ENCODE data around the gene CD27.
A peak's percentile ranks its signal among the peaks of the same experiment; 100 is the strongest.
"Not testable (repeated sequence)": the region's sequence is repeated elsewhere in the genome, so short reads cannot be mapped to it uniquely, and the experiment has no call there.

CD27 gene

DNA sequence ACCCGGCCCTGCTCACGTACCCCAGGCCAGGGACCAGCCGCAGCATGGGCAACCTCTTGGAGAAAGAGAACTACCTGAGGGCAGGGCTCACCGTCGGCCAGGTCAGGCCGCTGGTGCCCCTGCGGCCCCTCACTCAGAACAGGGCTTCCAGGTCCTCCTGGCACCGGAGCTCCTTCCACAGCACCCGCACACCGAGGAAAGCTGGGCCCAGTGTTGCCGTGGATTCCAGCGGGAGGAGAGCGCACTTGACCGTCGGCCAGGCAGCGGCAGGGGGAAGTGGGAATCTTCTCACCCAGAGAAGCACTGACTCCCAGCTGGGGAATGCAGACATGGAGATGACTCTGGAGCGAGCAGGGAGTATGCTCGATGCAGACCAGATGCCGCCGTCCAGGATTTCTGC is 33.7 kb downstream of the CD27 start:
- Histone ChIP-seq H3K36me3 (ENCODE audit: control insufficient read depth, insufficient read depth, low read length) (no peaks in the 10 kb centered on the region), H3K9me3 (ENCODE audit: control insufficient read depth, low read length) (no peaks in the 10 kb centered on the region), H3K4me3 (ENCODE audit: insufficient read depth, low read depth, low read length, poor library complexity, severe bottlenecking) (no peak overlapping the region), H3K27ac (ENCODE audit: insufficient read depth, low read length, poor library complexity, severe bottlenecking) (no peak overlapping the region), H3K4me1 (ENCODE audit: control insufficient read depth, insufficient read depth, low read length, poor library complexity, severe bottlenecking) (no peaks in the 10 kb centered on the region), H3K27me3 (replicated peaks; ENCODE audit: control insufficient read depth, insufficient read depth, low read length, poor library complexity, severe bottlenecking) (no peaks in the 10 kb centered on the region)
- no peak for DNase-seq

GRCh38 chr12:6488240-6488639 is 43.5 kb downstream of the CD27 start:
- Histone ChIP-seq H3K4me3 (ENCODE audit: insufficient read depth, low read depth, low read length, poor library complexity, severe bottlenecking) (no peak overlapping the region), H3K36me3 (ENCODE audit: control insufficient read depth, insufficient read depth, low read length) (peaks cover 9% of the 10 kb centered on the region), H3K4me1 (ENCODE audit: control insufficient read depth, insufficient read depth, low read length, poor library complexity, severe bottlenecking) (no peaks in the 10 kb centered on the region), H3K27me3 (replicated peaks; ENCODE audit: control insufficient read depth, insufficient read depth, low read length, poor library complexity, severe bottlenecking) (no peaks in the 10 kb centered on the region), H3K27ac (ENCODE audit: insufficient read depth, low read length, poor library complexity, severe bottlenecking) (no peak overlapping the region), H3K9me3 (ENCODE audit: control insufficient read depth, low read length) (no peaks in the 10 kb centered on the region)
- no peak for DNase-seq

DNA sequence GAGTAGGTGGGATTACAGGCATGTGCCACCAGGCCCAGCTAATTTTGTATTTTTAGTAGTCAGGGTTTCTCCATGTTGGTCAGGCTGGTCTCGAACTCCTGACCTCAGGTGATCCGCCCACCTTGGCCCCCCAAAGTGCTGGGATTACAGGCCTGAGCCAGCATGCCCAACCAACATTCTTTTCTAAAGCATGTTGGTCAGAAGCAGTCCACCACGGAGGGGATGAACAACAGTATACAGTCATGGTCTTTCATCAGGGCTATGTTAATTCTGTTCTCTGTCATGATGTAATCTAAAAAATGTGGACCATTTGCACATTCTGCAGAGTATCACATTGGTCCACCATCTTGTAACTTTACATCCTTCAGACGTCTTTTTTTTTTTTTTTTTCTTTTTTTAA is 44.7 kb downstream of the CD27 start:
- H3K4me3 ChIP-seq (ENCODE audit: insufficient read depth, low read depth, low read length, poor library complexity, severe bottlenecking), result no peak overlapping the region
- peaks cover 1% of the 10 kb centered on the region for H3K4me1 ChIP-seq (ENCODE audit: control insufficient read depth, insufficient read depth, low read length, poor library complexity, severe bottlenecking)
- H3K9me3 ChIP-seq (ENCODE audit: control insufficient read depth, low read length), result no peaks in the 10 kb centered on the region
- no peak for DNase-seq
- no peak overlapping the region for H3K27ac ChIP-seq (ENCODE audit: insufficient read depth, low read length, poor library complexity, severe bottlenecking)
- peaks cover 9% of the 10 kb centered on the region for H3K36me3 ChIP-seq (ENCODE audit: control insufficient read depth, insufficient read depth, low read length)
- H3K27me3 ChIP-seq (replicated peaks; ENCODE audit: control insufficient read depth, insufficient read depth, low read length, poor library complexity, severe bottlenecking), result no peaks in the 10 kb centered on the region

GRCh38 chr12:6490673-6491072 is 45.9 kb downstream of the CD27 start:
- not testable (repeated sequence) for H3K27ac ChIP-seq (ENCODE audit: insufficient read depth, low read length, poor library complexity, severe bottlenecking); H3K4me3 ChIP-seq (ENCODE audit: insufficient read depth, low read depth, low read length, poor library complexity, severe bottlenecking); H3K27me3 ChIP-seq (replicated peaks; ENCODE audit: control insufficient read depth, insufficient read depth, low read length, poor library complexity, severe bottlenecking); DNase-seq; H3K36me3 ChIP-seq (ENCODE audit: control insufficient read depth, insufficient read depth, low read length); H3K9me3 ChIP-seq (ENCODE audit: control insufficient read depth, low read length)
- H3K4me1 ChIP-seq (ENCODE audit: control insufficient read depth, insufficient read depth, low read length, poor library complexity, severe bottlenecking), result peaks cover 10% of the 10 kb centered on the region

DNA sequence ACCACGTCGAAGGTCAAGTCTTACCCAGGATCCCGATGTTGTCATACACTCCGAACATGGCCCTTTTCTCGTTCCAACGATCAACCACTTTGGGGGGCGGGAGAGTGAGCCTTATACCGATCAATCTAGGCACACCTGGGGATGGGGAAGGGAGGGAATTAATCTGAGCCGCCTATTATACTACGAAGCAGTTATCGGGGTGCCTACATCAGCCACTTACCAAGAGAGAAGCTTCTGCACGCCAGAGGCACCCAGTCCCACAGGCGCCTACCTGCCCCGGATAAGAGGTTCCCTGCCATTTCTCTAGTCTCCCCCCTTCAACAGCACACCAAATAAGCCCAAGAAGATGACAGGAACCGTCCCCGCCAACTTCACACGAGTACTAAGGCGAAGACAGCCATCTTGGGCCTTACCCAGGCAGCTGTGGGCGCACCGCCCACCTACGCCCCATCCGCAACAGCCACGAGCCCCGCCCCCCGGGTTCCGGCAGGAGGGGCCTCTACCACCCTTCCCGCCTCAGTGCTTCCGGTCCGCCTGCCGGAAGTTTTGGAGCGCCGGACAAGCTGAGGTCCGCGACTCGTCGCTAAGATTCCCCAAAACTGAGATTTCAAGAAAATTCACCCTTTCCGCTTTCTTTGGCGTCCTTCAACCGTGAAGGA is 48.2 kb downstream of the CD27 start, which contains the start of gene MRPL51:
Gene MRPL51, minus strand, starts transcription at position 425 of the 659 bp plus-strand sequence. Its CDS starts 126 bp downstream, at position 299.
- Histone ChIP-seq H3K27ac (ENCODE audit: insufficient read depth, low read length, poor library complexity, severe bottlenecking) (peak within 1 kb of the TSS; percentile 85), H3K4me3 (ENCODE audit: insufficient read depth, low read depth, low read length, poor library complexity, severe bottlenecking) (peak within 1 kb of the TSS; percentile 78), H3K4me1 (ENCODE audit: control insufficient read depth, insufficient read depth, low read length, poor library complexity, severe bottlenecking) (peaks cover 10% of the 10 kb centered on the region), H3K27me3 (replicated peaks; ENCODE audit: control insufficient read depth, insufficient read depth, low read length, poor library complexity, severe bottlenecking) (no peaks in the 10 kb centered on the region), H3K9me3 (ENCODE audit: control insufficient read depth, low read length) (no peaks in the 10 kb centered on the region), H3K36me3 (ENCODE audit: control insufficient read depth, insufficient read depth, low read length) (peaks cover 9% of the 10 kb centered on the region)
- DNase-seq, result peak; percentile 85 to 94 (median 91)

- Histone ChIP-seq H3K9me3 (ENCODE audit: control insufficient read depth, low read length) (no peaks in the 10 kb centered on the region), H3K4me1 (ENCODE audit: control insufficient read depth, insufficient read depth, low read length, poor library complexity, severe bottlenecking) (peaks cover 10% of the 10 kb centered on the region), H3K27me3 (replicated peaks; ENCODE audit: control insufficient read depth, insufficient read depth, low read length, poor library complexity, severe bottlenecking) (no peaks in the 10 kb centered on the region), H3K36me3 (ENCODE audit: control insufficient read depth, insufficient read depth, low read length) (peaks cover 9% of the 10 kb centered on the region), H3K27ac (ENCODE audit: insufficient read depth, low read length, poor library complexity, severe bottlenecking) (peak within 1 kb of the TSS; percentile 85), H3K4me3 (ENCODE audit: insufficient read depth, low read depth, low read length, poor library complexity, severe bottlenecking) (peak within 1 kb of the TSS; percentile 78)
- DNase-seq, result peak; percentile 90 to 95 (median 94)
Measured at GRCh38 chr12:6493497-6494257, 48.9 kb downstream of the CD27 start, which contains the start of gene NCAPD2. NCAPD2 (plus strand) TSS chr12:6494102; CDS start chr12:6495099, 997 bp downstream.

DNA sequence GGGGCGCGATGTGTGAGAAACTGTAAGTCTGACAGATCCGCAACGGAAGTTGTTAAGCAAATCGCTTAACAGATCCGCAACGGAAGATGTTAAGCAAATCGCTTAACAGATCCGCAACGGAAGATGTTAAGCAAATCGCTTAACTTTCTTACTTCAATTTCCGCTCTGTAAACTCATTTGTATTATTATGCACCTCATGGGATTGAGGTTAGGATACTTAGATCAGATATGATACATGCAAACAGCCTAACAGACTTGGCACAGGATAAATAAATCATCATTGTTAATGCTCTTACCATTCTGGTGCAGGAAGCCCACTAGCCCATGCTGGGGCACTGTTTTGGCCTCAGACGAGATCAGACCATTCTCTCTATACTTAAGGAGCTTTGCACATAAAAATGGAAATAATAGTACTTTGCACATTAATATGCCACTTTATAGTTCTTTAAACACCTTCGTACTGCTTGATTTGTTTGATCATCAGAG is 49.5 kb downstream of the CD27 start:
- Histone ChIP-seq H3K4me1 (ENCODE audit: control insufficient read depth, insufficient read depth, low read length, poor library complexity, severe bottlenecking) (peaks cover 10% of the 10 kb centered on the region), H3K9me3 (ENCODE audit: control insufficient read depth, low read length) (no peaks in the 10 kb centered on the region), H3K36me3 (ENCODE audit: control insufficient read depth, insufficient read depth, low read length) (peaks cover 9% of the 10 kb centered on the region), H3K4me3 (ENCODE audit: insufficient read depth, low read depth, low read length, poor library complexity, severe bottlenecking) (peak overlapping the region; percentile 78), H3K27ac (ENCODE audit: insufficient read depth, low read length, poor library complexity, severe bottlenecking) (peak overlapping the region; percentile 54), H3K27me3 (replicated peaks; ENCODE audit: control insufficient read depth, insufficient read depth, low read length, poor library complexity, severe bottlenecking) (no peaks in the 10 kb centered on the region)
- no peak for DNase-seq

DNA sequence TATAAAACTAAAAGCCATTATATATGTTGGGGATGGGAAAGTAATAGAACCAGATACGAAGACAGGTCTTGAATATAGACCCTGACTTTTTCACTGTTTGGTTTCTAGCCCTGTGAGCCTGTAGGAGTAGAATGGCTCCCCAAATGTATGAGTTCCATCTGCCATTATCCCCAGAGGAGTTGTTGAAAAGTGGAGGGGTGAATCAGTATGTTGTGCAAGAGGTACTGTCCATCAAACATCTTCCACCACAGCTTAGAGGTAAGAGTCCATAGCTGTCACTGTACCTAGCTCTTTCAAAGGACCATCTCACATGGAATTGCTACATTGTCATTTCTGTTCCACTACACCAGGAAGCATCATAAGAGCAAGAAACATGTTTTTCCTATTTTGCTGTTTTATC is 50.2 kb downstream of the CD27 start:
- Histone ChIP-seq H3K27ac (ENCODE audit: insufficient read depth, low read length, poor library complexity, severe bottlenecking) (peak overlapping the region; percentile 54), H3K27me3 (replicated peaks; ENCODE audit: control insufficient read depth, insufficient read depth, low read length, poor library complexity, severe bottlenecking) (no peaks in the 10 kb centered on the region), H3K4me3 (ENCODE audit: insufficient read depth, low read depth, low read length, poor library complexity, severe bottlenecking) (no peak overlapping the region), H3K9me3 (ENCODE audit: control insufficient read depth, low read length) (no peaks in the 10 kb centered on the region), H3K36me3 (ENCODE audit: control insufficient read depth, insufficient read depth, low read length) (peaks cover 9% of the 10 kb centered on the region), H3K4me1 (ENCODE audit: control insufficient read depth, insufficient read depth, low read length, poor library complexity, severe bottlenecking) (peaks cover 10% of the 10 kb centered on the region)
- no peak for DNase-seq

GRCh38 chr12:6497291-6497690 is 52.5 kb downstream of the CD27 start:
- H3K27me3 ChIP-seq (replicated peaks; ENCODE audit: control insufficient read depth, insufficient read depth, low read length, poor library complexity, severe bottlenecking); H3K9me3 ChIP-seq (ENCODE audit: control insufficient read depth, low read length); DNase-seq; H3K4me3 ChIP-seq (ENCODE audit: insufficient read depth, low read depth, low read length, poor library complexity, severe bottlenecking); H3K36me3 ChIP-seq (ENCODE audit: control insufficient read depth, insufficient read depth, low read length); H3K27ac ChIP-seq (ENCODE audit: insufficient read depth, low read length, poor library complexity, severe bottlenecking): not testable (repeated sequence)
- peaks cover 10% of the 10 kb centered on the region for H3K4me1 ChIP-seq (ENCODE audit: control insufficient read depth, insufficient read depth, low read length, poor library complexity, severe bottlenecking)

DNA sequence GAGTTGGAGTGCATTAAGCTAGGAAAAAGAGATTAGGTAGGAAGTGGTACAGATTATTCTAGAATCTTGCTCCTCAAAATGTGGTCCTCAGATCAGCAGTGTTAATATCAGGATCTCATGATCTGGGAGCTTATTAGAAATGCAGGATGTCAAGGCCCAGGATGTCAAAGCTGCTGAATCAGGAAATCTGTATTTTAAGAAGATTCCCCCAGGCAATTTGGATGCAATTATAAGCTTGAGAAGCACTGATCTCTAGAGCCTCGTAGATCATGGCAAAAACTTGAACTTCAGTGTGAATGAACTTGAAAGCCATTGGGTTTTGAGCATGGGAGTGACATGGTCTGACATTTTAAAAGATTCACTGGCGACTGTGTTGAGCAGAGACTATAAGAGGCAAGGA is 55.7 kb downstream of the CD27 start:
- Histone ChIP-seq H3K4me3 (ENCODE audit: insufficient read depth, low read depth, low read length, poor library complexity, severe bottlenecking) (no peak overlapping the region), H3K36me3 (ENCODE audit: control insufficient read depth, insufficient read depth, low read length) (no peaks in the 10 kb centered on the region), H3K27ac (ENCODE audit: insufficient read depth, low read length, poor library complexity, severe bottlenecking) (no peak overlapping the region), H3K4me1 (ENCODE audit: control insufficient read depth, insufficient read depth, low read length, poor library complexity, severe bottlenecking) (no peaks in the 10 kb centered on the region), H3K27me3 (replicated peaks; ENCODE audit: control insufficient read depth, insufficient read depth, low read length, poor library complexity, severe bottlenecking) (no peaks in the 10 kb centered on the region), H3K9me3 (ENCODE audit: control insufficient read depth, low read length) (no peaks in the 10 kb centered on the region)
- DNase-seq, result no peak

Measured in effector memory CD4-positive, alpha-beta T cell (primary cell).